ENCODE measurements around the gene DAGLA. TPM values are rescaled to one million over a fixed set of nuclear protein-coding genes. Genes with fewer than 3 reads are reported as not detected.

The DAGLA gene
- total and polyA plus RNA-seq, 5 donors, result 3.7 to 7.2 (median 5.5) TPM

DNA sequence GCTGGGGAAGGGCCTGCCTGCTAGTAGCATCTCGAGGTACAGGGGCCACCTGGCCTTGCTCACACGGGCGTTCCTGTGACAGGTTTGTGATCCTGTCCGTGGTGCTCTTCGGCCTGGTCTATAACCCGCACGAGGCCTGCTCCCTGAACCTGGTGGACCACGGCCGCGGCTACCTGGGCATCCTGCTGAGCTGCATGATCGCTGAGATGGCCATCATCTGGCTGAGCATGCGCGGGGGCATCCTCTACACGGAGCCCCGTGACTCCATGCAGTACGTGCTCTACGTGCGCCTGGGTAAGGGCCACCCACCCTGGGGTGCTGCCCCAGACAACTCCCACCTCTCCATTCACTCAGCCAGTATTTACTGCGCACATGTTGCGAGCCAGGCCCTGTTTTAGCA is 40.4 kb downstream of the DAGLA start:
- ATAC-seq (no peak), DNase-seq (no peak)
- H3K27ac ChIP-seq (ENCODE audit: low read length), result no peak overlapping the region
- no peaks in the 10 kb centered on the region for H3K9me3 ChIP-seq (ENCODE audit: control insufficient read depth, low read length)
- intact Hi-C loops (cut with DNase I), result no loop called here
- H3K27me3 ChIP-seq (ENCODE audit: control insufficient read depth, insufficient read depth), result no peaks in the 10 kb centered on the region
- no peak overlapping the region for H3K4me3 ChIP-seq (ENCODE audit: low read length)
- 94% methylated on average over 20 of the region's 20 CpGs for WGBS
- H3K4me1 ChIP-seq (ENCODE audit: control insufficient read depth, insufficient read depth, low read length), result peaks cover 4% of the 10 kb centered on the region

GRCh38 chr11:61724437-61724836 is 44.2 kb downstream of the DAGLA start:
- Histone ChIP-seq H3K27me3 (ENCODE audit: control insufficient read depth, insufficient read depth) (no peaks in the 10 kb centered on the region), H3K4me3 (ENCODE audit: low read length) (no peak overlapping the region), H3K27ac (ENCODE audit: low read length) (no peak overlapping the region), H3K9me3 (ENCODE audit: control insufficient read depth, low read length) (no peaks in the 10 kb centered on the region), H3K4me1 (ENCODE audit: control insufficient read depth, insufficient read depth, low read length) (peaks cover 7% of the 10 kb centered on the region)
- DNase-seq (peak; percentile 66 to 82 (median 77)), ATAC-seq (peak; percentile 17 to 27)
- intact Hi-C loops (cut with DNase I), result no loop called here
- WGBS, result 79% methylated on average over 9 of the region's 9 CpGs

DNA sequence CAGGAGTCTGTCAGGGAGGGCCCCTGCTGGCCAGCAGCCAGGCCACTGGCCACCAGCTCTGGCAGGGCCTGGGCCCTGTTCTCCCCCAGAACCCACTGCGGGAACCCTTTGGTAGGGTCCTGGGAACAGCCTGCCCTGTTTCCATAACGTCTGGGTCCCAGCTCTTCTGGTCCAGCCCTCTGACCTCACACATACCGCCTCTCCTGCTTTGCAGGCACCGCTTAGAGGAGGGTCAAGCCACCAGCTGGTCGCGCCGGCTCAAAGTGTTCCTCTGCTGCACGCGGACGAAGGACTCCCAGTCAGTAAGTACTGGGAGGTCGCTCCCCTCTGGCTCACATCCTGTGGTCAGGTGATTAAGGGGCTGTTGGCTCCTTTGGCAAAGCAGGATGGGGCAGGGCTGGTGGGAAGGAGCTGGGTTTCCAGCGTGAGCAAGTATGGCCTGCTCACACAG is 45.6 kb downstream of the DAGLA start:
- DNase-seq (peak in 2 of 3 donors; percentile 56 to 74), ATAC-seq (peak in 1 of 2 donors; percentile 4)
- 67% methylated on average over 12 of the region's 12 CpGs for WGBS
- intact Hi-C loops (cut with DNase I), result no loop called here
- Histone ChIP-seq H3K27ac (ENCODE audit: low read length) (no peak overlapping the region), H3K4me3 (ENCODE audit: low read length) (no peak overlapping the region), H3K4me1 (ENCODE audit: control insufficient read depth, insufficient read depth, low read length) (peaks cover 8% of the 10 kb centered on the region), H3K27me3 (ENCODE audit: control insufficient read depth, insufficient read depth) (no peaks in the 10 kb centered on the region), H3K9me3 (ENCODE audit: control insufficient read depth, low read length) (no peaks in the 10 kb centered on the region)

DNA sequence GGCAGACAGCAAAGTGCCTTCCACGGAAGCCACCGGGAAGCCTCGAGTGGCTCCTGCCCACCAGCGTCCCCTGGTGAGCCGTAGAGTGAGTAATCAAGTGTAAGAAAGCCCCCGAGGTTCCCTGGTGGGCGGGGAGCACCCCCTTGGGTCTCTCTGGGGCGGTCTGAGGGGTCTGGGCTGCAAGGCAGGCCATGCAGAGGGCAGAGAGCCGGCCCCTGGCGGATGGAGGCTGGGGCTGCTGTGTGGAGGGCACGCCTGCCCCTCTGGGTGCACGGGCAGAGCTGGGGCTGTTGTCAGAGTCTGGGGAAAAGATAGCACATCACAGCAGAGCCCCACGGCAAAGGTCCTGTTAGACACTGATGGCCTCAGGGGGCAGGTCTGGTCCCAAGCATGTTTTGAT is 46.6 kb downstream of the DAGLA start:
- peak in 1 of 3 donors; percentile 64 for DNase-seq
- intact Hi-C loops (cut with DNase I), result no loop called here

DNA sequence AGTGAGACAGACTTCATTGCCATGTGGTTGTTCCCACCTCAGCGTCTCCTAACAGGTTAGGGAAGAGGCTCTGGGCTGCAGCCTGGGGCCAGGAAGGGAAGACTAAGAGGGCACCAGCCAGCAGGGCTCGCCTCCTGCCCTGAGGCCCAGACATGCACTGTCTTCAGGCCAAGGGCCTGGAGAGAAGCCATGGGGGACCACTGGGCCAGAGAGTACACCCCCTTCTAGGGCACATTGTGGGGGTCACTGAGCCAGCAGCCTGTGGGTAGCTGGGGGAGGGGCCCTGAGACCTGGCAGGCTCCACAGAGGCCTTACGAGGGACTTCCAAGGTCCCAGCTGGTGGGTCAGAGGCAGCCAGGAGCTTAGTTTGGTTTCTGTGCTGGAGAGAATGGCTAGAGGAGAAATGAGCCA is 47.2 kb downstream of the DAGLA start:
- Histone ChIP-seq H3K4me1 (ENCODE audit: control insufficient read depth, insufficient read depth, low read length) (peaks cover 8% of the 10 kb centered on the region), H3K27ac (ENCODE audit: low read length) (peak overlapping the region; percentile 30), H3K9me3 (ENCODE audit: control insufficient read depth, low read length) (no peaks in the 10 kb centered on the region), H3K27me3 (ENCODE audit: control insufficient read depth, insufficient read depth) (no peaks in the 10 kb centered on the region), H3K4me3 (ENCODE audit: low read length) (no peak overlapping the region)
- intact Hi-C loops (cut with DNase I), result no loop called here
- ATAC-seq (peak; percentile 13 to 17), DNase-seq (peak; percentile 57 to 83 (median 82))
- WGBS, result 55% methylated on average over 3 of the region's 3 CpGs

More for the DNA sequence above, 46.6 kb downstream of the DAGLA start:
- ATAC-seq, result no peak
- Histone ChIP-seq H3K4me1 (ENCODE audit: control insufficient read depth, insufficient read depth, low read length) (peaks cover 8% of the 10 kb centered on the region), H3K27me3 (ENCODE audit: control insufficient read depth, insufficient read depth) (no peaks in the 10 kb centered on the region), H3K4me3 (ENCODE audit: low read length) (no peak overlapping the region), H3K9me3 (ENCODE audit: control insufficient read depth, low read length) (no peaks in the 10 kb centered on the region), H3K27ac (ENCODE audit: low read length) (no peak overlapping the region)
- WGBS, result 66% methylated on average over 13 of the region's 13 CpGs

DNA sequence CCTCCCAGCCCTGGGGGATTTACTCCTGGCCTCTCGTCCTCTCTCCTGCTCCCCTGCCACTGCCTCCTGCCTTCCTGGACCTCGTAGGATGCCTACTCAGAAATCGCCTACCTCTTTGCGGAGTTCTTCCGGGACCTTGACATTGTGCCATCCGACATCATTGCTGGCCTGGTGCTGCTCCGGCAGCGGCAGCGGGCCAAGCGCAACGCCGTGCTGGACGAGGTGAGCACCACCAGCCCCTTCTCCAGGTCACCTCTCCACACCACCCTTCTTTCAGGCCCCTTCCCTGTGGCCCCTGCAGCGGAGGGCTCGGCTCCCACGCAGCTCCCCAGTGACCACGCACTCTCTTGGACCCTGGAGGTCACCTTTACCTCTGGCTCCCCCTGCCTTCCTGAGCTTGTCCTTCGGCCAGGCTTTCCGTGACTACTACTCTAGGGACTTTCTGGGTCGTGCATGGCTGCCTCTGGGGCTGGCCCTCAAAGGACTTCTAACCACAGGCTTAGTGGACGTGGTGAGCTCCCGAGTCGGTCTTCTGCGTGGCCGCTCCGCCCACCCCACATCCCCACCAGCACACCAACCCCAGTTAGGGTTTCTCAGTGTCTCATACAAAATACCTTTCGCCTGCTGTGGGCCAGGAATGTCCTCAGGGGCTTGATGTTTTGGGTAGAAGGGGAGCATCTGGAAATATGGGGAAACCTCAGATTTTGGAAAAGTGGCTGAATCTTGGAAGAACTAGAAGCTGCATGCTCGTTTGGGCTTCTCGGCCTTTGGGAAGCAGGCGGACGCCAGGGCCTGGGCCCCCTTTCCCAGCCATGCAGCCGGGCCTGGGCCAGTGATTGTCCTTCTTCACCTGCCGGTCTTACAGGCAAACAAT is 48.1 kb downstream of the DAGLA start:
- no peak overlapping the region for H3K27ac ChIP-seq (ENCODE audit: low read length)
- WGBS, result 85% methylated on average over 33 of the region's 33 CpGs
- no peak for ATAC-seq
- no peaks in the 10 kb centered on the region for H3K9me3 ChIP-seq (ENCODE audit: control insufficient read depth, low read length)
- intact Hi-C loops (cut with DNase I), result no loop called here
- peak in 1 of 3 donors; percentile 44 for DNase-seq
- no peak overlapping the region for H3K4me3 ChIP-seq (ENCODE audit: low read length)
- H3K27me3 ChIP-seq (ENCODE audit: control insufficient read depth, insufficient read depth), result no peaks in the 10 kb centered on the region
- H3K4me1 ChIP-seq (ENCODE audit: control insufficient read depth, insufficient read depth, low read length), result peaks cover 8% of the 10 kb centered on the region

DNA sequence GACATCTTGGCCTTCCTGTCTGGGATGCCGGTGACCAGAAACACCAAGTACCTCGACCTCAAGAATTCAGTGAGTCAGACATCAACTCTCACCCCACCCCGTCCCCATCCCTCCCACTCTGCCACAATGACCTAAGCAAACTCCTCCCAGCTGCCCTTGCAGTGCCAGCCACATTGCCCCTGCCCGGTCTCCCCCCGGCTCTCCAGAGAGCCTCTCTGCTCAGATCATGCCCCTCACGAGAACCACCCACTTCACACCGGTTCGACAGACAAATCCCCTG is 48.7 kb downstream of the DAGLA start:
- ATAC-seq (peak in 1 of 2 donors; percentile 8), DNase-seq (peak in 1 of 3 donors; percentile 63)
- intact Hi-C loops (cut with DNase I), result no loop called here
- Histone ChIP-seq H3K4me3 (ENCODE audit: low read length) (no peak overlapping the region), H3K9me3 (ENCODE audit: control insufficient read depth, low read length) (no peaks in the 10 kb centered on the region), H3K27me3 (ENCODE audit: control insufficient read depth, insufficient read depth) (no peaks in the 10 kb centered on the region), H3K4me1 (ENCODE audit: control insufficient read depth, insufficient read depth, low read length) (peaks cover 8% of the 10 kb centered on the region), H3K27ac (ENCODE audit: low read length) (peak overlapping the region; percentile 46)
- 48% methylated on average over 8 of the region's 8 CpGs for WGBS

GRCh38 chr11:61730240-61730994 is 50.2 kb downstream of the DAGLA start:
- WGBS, result 76% methylated on average over 13 of the region's 13 CpGs
- intact Hi-C loops (cut with DNase I), result loop anchor here in 2 of 4 donors (5.0 kb wide), 1 partner anchor 48 kb away; the partner anchor contains the start of gene DAGLA (in 2 of the 2)
- Histone ChIP-seq H3K4me1 (ENCODE audit: control insufficient read depth, insufficient read depth, low read length) (peaks cover 8% of the 10 kb centered on the region), H3K9me3 (ENCODE audit: control insufficient read depth, low read length) (no peaks in the 10 kb centered on the region), H3K27ac (ENCODE audit: low read length) (no peak overlapping the region), H3K27me3 (ENCODE audit: control insufficient read depth, insufficient read depth) (no peaks in the 10 kb centered on the region), H3K4me3 (ENCODE audit: low read length) (no peak overlapping the region)
- ATAC-seq (no peak), DNase-seq (peak in 1 of 3 donors; percentile 54)

DNA sequence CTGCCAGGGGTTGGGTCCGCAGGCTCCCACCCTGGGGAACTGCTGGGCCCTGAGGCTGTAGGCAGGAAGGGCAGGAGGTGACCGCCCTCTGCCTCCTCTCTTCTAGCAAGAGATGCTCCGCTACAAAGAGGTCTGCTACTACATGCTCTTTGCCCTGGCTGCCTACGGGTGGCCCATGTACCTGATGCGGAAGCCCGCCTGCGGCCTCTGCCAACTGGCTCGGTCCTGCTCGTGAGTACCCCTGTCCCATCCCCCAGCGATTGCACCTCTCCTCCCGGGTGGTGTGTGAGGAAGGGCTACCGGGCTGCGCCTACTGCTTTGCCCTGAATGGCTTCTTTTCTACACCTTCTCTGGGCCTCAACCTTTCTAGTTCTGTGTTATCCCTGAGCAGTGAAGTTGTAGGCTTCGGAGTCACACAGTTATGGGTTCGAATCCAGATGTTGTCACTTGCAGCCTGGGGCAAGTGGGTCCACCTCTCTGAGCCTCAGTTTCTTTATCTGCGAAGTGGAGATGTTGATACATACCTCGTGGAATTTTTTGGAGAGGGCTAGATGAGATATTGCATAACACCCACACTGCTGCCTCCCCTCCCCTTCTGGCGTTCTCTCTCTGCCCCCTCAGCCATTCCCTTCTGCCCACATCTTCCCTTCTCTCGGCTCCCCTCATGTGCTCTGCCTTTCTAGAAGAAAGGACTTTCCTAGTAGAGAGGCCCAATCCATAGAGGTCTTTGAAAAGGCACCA is 51.2 kb downstream of the DAGLA start:
- WGBS, result 82% methylated on average over 19 of the region's 19 CpGs
- Histone ChIP-seq H3K4me3 (ENCODE audit: low read length) (no peak overlapping the region), H3K9me3 (ENCODE audit: control insufficient read depth, low read length) (no peaks in the 10 kb centered on the region), H3K27me3 (ENCODE audit: control insufficient read depth, insufficient read depth) (no peaks in the 10 kb centered on the region), H3K4me1 (ENCODE audit: control insufficient read depth, insufficient read depth, low read length) (peaks cover 8% of the 10 kb centered on the region), H3K27ac (ENCODE audit: low read length) (no peak overlapping the region)
- ATAC-seq (no peak), DNase-seq (peak in 1 of 3 donors; percentile 51)
- intact Hi-C loops (cut with DNase I), result loop anchor here in 2 of 4 donors (5.0 kb wide), 1 partner anchor 49 kb away; the partner anchor contains the start of gene DAGLA (in 2 of the 2)

- ATAC-seq, result no peak
- intact Hi-C loops (cut with DNase I), result loop anchor here (2.0 to 5.0 kb wide), 2 partner anchors 50 to 51 kb away; partner anchors contain the start of gene DAGLA (in 4 of the 4)
Measured at GRCh38 chr11:61731952-61732675, 51.9 kb downstream of the DAGLA start.

More at GRCh38 chr11:61731952-61732675, 51.9 kb downstream of the DAGLA start:
- Histone ChIP-seq H3K4me1 (ENCODE audit: control insufficient read depth, insufficient read depth, low read length) (peaks cover 6% of the 10 kb centered on the region), H3K9me3 (ENCODE audit: control insufficient read depth, low read length) (no peaks in the 10 kb centered on the region), H3K4me3 (ENCODE audit: low read length) (no peak overlapping the region), H3K27ac (ENCODE audit: low read length) (no peak overlapping the region), H3K27me3 (ENCODE audit: control insufficient read depth, insufficient read depth) (no peaks in the 10 kb centered on the region)
- 65% methylated on average over 8 of the region's 8 CpGs for WGBS
- peak in 2 of 3 donors; percentile 66 to 67 for DNase-seq
